HepG2 (cell line): ENCODE data around the gene STK24. TPM values are rescaled to one million over a fixed set of nuclear protein-coding genes. Genes with fewer than 3 reads are reported as not detected.

Source experiments
- ARNTL ChIP-seq: sonication (generic); formaldehyde crosslinking; IDR thresholded peaks from 2 replicates; pipeline ENCODE4 v1.4.0; 2020; ENCODE audit warnings: mild to moderate bottlenecking, missing genetic modification reagents
- CCDC6 ChIP-seq: sonication (generic); formaldehyde crosslinking; IDR thresholded peaks from 2 replicates; pipeline ENCODE4 v1.8.1; 2022; ENCODE audit warnings: mild to moderate bottlenecking, missing genetic modification reagents, moderate library complexity
- ELF3 ChIP-seq: IDR thresholded peaks from 2 replicates; pipeline ENCODE4 v1.6.1; 2016; ENCODE audit warnings: missing genetic modification reagents, missing compliant biosample characterization
- ETV5 ChIP-seq: IDR thresholded peaks from 2 replicates; pipeline ENCODE4 v1.6.1; 2018; ENCODE audit warnings: missing biosample characterization, missing genetic modification reagents, inconsistent platforms, borderline replicate concordance
- GZF1 ChIP-seq: sonication (generic); formaldehyde crosslinking; IDR thresholded peaks from 2 replicates; pipeline ENCODE4 v1.5.1; 2020; ENCODE audit warnings: mild to moderate bottlenecking, missing genetic modification reagents
- HMG20A ChIP-seq: IDR thresholded peaks from 2 replicates; pipeline ENCODE4 v1.6.1; 2016; ENCODE audit warnings: borderline replicate concordance
- KDM2A ChIP-seq: sonication (generic); formaldehyde crosslinking; IDR thresholded peaks from 2 replicates; pipeline ENCODE4 v1.4.0; 2020; ENCODE audit warnings: low read depth, missing genetic modification reagents, borderline replicate concordance
- MTA1 ChIP-seq: sonication (generic); formaldehyde crosslinking; IDR thresholded peaks from 2 replicates; pipeline ENCODE4 v1.4.0; 2020; ENCODE audit warnings: missing genetic modification reagents, mild to moderate bottlenecking, borderline replicate concordance
- MTF2 ChIP-seq: sonication (generic); formaldehyde crosslinking; IDR thresholded peaks from 2 replicates; pipeline ENCODE4 v1.5.0; 2020; ENCODE audit warnings: missing genetic modification reagents, borderline replicate concordance
- NR2C2 ChIP-seq: sonication (generic); formaldehyde crosslinking; IDR thresholded peaks from 2 replicates; pipeline ENCODE4 v1.4.0; 2020; ENCODE audit warnings: missing genetic modification reagents, mild to moderate bottlenecking, moderate library complexity, borderline replicate concordance
- PLRG1 ChIP-seq: fragments of 450-650 bp; conservative IDR thresholded peaks from 2 replicates; pipeline ENCODE4 v1.6.1; 2016
- SIX4 ChIP-seq: sonication (generic); formaldehyde crosslinking; IDR thresholded peaks from 2 replicates; pipeline ENCODE4 v1.4.0; 2020; ENCODE audit warnings: missing genetic modification reagents
- SP5 ChIP-seq: IDR thresholded peaks from 2 replicates; pipeline ENCODE4 v1.6.1; 2016; ENCODE audit warnings: low read depth, borderline replicate concordance
- TAF1 ChIP-seq: sonication (generic); formaldehyde crosslinking; IDR thresholded peaks from 2 replicates; pipeline ENCODE4 v1.4.0; 2020; ENCODE audit warnings: missing genetic modification reagents
- TARDBP ChIP-seq: sonication (generic); formaldehyde crosslinking; IDR thresholded peaks from 2 replicates; pipeline ENCODE4 v1.8.0; 2022; ENCODE audit warnings: mild to moderate bottlenecking, missing genetic modification reagents
- YEATS4 ChIP-seq: sonication (generic); formaldehyde crosslinking; IDR thresholded peaks from 2 replicates; pipeline ENCODE4 v1.4.0; 2020; ENCODE audit warnings: missing genetic modification reagents, borderline replicate concordance
- ZNF160 ChIP-seq: sonication (generic); formaldehyde crosslinking; IDR thresholded peaks from 2 replicates; pipeline ENCODE4 v1.8.0; 2022; ENCODE audit warnings: mild to moderate bottlenecking, inconsistent platforms, missing genetic modification reagents
- ZNF350 ChIP-seq: sonication (generic); formaldehyde crosslinking; IDR thresholded peaks from 2 replicates; pipeline ENCODE4 v1.4.0; 2020; ENCODE audit warnings: mild to moderate bottlenecking, low read depth, missing genetic modification reagents, borderline replicate concordance
- ZNF562 ChIP-seq: sonication (generic); formaldehyde crosslinking; IDR thresholded peaks from 2 replicates; pipeline ENCODE4 v1.8.0; 2022; ENCODE audit warnings: missing genetic modification reagents, borderline replicate concordance
- ZNF660 ChIP-seq: sonication (generic); formaldehyde crosslinking; IDR thresholded peaks from 2 replicates; pipeline ENCODE4 v1.5.1; 2020; ENCODE audit warnings: mild to moderate bottlenecking, low read depth, missing genetic modification reagents, borderline replicate concordance
- polyA plus RNA-seq, 8 experiments: library from polyadenylated mRNA; depleted of rRNA in 3 of 8; stranded (reverse) in 7 of 8; unstranded in 1 of 8; fragments of >200 nt; fragmentation: Illumina TruSeq in 4 of 8; extraction: Trizol in 4 of 8; gene quantifications; 2 replicates each; pipeline versions ENCODE4 v1.2.1 to v1.2.3, GENCODE V29; 2011 to 2016; ENCODE audit warnings: low read depth in 4 of 8, missing spikeins in 1 of 8, mixed read lengths in 1 of 8; ENCODE audit not compliant: insufficient read depth in 1 of 8
- total RNA-seq, 5 experiments: library from RNA; depleted of rRNA; stranded (reverse); fragments of >200 nt; fragmentation: Illumina TruSeq; extraction: Trizol; gene quantifications; 2 replicates each; pipeline ENCODE4 v1.2.3, GENCODE V29; 2016; ENCODE audit warnings: low read depth in 1 of 5
- TF ChIP-seq, protein P1 (sequence below): IDR thresholded peaks from 2 replicates; pipeline ENCODE4 v1.6.1; 2018; ENCODE audit warnings: missing genetic modification reagents
- TF ChIP-seq, protein P2 (sequence below): sonication (generic); formaldehyde crosslinking; IDR thresholded peaks from 2 replicates; pipeline ENCODE4 v1.8.0; 2022; ENCODE audit warnings: mild to moderate bottlenecking, missing genetic modification reagents, borderline replicate concordance
- TF ChIP-seq, protein P3 (sequence below): IDR thresholded peaks from 2 replicates; pipeline ENCODE4 v1.6.1; 2016; ENCODE audit warnings: missing compliant biosample characterization, missing genetic modification reagents, borderline replicate concordance
- TF ChIP-seq, protein P4 (sequence below): IDR thresholded peaks from 2 replicates; pipeline ENCODE4 v1.6.1; 2016; ENCODE audit warnings: mild to moderate bottlenecking

STK24 gene
- total and polyA plus RNA-seq, 2 of the 13 experiments (the other 11 are each of a cell fraction or from before 2014, with no cell fraction given) = 51.3 to 73.0 TPM

DNA sequence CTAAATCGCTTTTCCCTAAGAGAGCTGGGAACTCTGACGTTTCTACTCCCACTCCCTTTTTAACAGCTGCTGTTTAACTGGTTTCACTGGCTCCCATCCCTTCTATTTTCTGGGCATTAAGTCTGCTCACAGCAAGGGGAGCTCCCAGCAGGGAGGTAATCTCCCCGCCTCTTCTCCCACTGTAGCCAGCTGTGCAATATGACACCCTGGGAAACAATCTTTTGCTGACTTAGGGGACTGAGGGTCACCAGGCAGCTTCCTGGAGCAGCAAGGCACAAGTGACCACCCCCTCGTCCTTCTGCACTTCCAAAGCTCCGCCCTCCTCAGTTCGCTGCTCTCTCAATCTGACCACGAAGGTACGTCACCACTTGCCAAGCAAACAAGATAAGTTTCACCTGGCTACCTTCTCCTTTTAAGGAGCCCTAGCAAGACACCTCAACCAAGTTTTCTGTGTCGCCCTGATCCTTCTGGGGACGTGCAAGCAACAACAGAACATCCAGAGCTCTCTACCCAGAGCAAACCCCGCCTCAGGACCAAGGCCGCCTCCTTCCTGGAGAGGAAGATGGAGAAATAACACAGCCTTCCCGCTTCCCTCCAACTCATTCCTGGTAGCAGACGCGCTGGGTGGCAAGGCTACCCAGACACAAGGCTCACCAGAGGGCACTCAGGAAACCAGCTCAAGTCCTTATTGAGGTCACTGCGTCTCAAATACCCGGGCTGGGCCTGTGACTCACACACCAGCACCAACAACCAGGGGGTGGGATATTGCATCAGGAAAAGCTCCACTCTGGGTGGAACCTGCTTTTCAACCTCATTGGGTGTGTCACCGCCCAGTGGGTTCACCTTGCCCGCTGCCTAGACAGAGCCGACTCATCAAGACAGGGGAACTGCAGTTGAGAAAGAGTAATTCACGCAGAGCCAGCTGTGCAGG is 92.4 kb downstream of the STK24 start (continued):
- TF ChIP-seq MTF2 (CRISPR knock-in tag) (no peak), YEATS4 (CRISPR knock-in tag) (peak; percentile 51; the same call in 1 of the 2 replicates), ELF3 (CRISPR knock-in tag) (peak; percentile 80), ARNTL (CRISPR knock-in tag) (0 out of 2 replicates have a peak, but pooled peaks have one; percentile 42), ETV5 (peak; percentile 37; the same call in 1 of the 2 replicates), TAF1 (CRISPR knock-in tag) (no peak), MTA1 (no peak; the same call in 1 of the 2 replicates), NR2C2 (CRISPR knock-in tag) (no peak), ZNF350 (CRISPR knock-in tag) (peak; percentile 11; the same call in 1 of the 2 replicates), SP5 (CRISPR knock-in tag) (peak; percentile 72; the same call in 1 of the 2 replicates), CCDC6 (peak; percentile 82), SIX4 (peak; percentile 99), ZNF160 (CRISPR knock-in tag) (no peak), ZNF562 (no peak), GZF1 (CRISPR knock-in tag) (0 out of 2 replicates have a peak, but pooled peaks have one; percentile 35), HMG20A (CRISPR knock-in tag) (0 out of 2 replicates have a peak, but pooled peaks have one; percentile 18), KDM2A (no peak; the same call in 1 of the 2 replicates), PLRG1 (no peak), ZNF660 (no peak), TARDBP (peak; percentile 59)
- TF ChIP-seq, protein P1, sequence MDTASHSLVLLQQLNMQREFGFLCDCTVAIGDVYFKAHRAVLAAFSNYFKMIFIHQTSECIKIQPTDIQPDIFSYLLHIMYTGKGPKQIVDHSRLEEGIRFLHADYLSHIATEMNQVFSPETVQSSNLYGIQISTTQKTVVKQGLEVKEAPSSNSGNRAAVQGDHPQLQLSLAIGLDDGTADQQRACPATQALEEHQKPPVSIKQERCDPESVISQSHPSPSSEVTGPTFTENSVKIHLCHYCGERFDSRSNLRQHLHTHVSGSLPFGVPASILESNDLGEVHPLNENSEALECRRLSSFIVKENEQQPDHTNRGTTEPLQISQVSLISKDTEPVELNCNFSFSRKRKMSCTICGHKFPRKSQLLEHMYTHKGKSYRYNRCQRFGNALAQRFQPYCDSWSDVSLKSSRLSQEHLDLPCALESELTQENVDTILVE = peak; percentile 39; the same call in 1 of the 2 replicates
- TF ChIP-seq, protein P2, sequence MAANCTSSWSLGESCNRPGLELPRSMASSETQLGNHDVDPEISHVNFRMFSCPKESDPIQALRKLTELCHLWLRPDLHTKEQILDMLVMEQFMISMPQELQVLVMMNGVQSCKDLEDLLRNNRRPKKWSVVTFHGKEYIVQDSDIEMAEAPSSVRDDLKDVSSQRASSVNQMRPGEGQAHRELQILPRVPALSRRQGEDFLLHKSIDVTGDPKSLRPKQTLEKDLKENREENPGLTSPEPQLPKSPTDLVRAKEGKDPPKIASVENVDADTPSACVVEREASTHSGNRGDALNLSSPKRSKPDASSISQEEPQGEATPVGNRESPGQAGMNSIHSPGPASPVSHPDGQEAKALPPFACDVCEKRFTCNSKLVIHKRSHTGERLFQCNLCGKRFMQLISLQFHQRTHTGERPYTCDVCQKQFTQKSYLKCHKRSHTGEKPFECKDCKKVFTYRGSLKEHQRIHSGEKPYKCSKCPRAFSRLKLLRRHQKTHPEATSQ = peak; percentile 41; the same call in 1 of the 2 replicates
- TF ChIP-seq, protein P3, sequence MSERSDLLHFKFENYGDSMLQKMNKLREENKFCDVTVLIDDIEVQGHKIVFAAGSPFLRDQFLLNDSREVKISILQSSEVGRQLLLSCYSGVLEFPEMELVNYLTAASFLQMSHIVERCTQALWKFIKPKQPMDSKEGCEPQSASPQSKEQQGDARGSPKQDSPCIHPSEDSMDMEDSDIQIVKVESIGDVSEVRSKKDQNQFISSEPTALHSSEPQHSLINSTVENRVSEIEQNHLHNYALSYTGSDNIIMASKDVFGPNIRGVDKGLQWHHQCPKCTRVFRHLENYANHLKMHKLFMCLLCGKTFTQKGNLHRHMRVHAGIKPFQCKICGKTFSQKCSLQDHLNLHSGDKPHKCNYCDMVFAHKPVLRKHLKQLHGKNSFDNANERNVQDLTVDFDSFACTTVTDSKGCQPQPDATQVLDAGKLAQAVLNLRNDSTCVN (CRISPR knock-in tag) = 0 out of 2 replicates have a peak, but pooled peaks have one; percentile 13
- TF ChIP-seq, protein P4, sequence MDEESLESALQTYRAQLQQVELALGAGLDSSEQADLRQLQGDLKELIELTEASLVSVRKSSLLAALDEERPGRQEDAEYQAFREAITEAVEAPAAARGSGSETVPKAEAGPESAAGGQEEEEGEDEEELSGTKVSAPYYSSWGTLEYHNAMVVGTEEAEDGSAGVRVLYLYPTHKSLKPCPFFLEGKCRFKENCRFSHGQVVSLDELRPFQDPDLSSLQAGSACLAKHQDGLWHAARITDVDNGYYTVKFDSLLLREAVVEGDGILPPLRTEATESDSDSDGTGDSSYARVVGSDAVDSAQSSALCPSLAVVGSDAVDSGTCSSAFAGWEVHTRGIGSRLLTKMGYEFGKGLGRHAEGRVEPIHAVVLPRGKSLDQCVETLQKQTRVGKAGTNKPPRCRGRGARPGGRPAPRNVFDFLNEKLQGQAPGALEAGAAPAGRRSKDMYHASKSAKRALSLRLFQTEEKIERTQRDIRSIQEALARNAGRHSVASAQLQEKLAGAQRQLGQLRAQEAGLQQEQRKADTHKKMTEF = 0 out of 2 replicates have a peak, but pooled peaks have one; percentile 59
